ENCODE measurements around the gene CLCA2. TPM values are rescaled to one million over a fixed set of nuclear protein-coding genes. Genes with fewer than 3 reads are reported as not detected.
"Not testable (repeated sequence)": the region's sequence is repeated elsewhere in the genome, so short reads cannot be mapped to it uniquely, and the experiment has no call there.

Gene CLCA2
- total and polyA plus RNA-seq, 2 donors (not counting 1 experiment from before 2014, with no cell fraction given) = not detected

GRCh38 chr1:86500714-86501113 lies 76.7 kb downstream of the CLCA2 start:
- Histone ChIP-seq H3K9me3 (ENCODE audit: control extremely low read depth in 1 of 3, control insufficient read depth in 2 of 3, insufficient read depth in 1 of 3, low read length in 2 of 3) (no peaks in the 10 kb centered on the region), H3K4me3 (ENCODE audit: control extremely low read depth in 1 of 5, extremely low read depth in 1 of 5, insufficient read depth in 1 of 5, low read depth in 2 of 5, low read length in 4 of 5) (no peak overlapping the region), H3K9ac (ENCODE audit: low read length) (no peak overlapping the region), H3K36me3 (replicated peaks in 1 of 2; ENCODE audit: control extremely low read depth in 1 of 2, control insufficient read depth in 1 of 2, extremely low read depth in 1 of 2, insufficient read depth in 2 of 2, low read length in 1 of 2) (no peaks in the 10 kb centered on the region), H4K20me1 (ENCODE audit: control insufficient read depth, insufficient read depth, low read length, poor library complexity, severe bottlenecking) (no peaks in the 10 kb centered on the region), H3K27me3 (replicated peaks in 1 of 4; ENCODE audit: control extremely low read depth in 1 of 4, control insufficient read depth in 3 of 4, insufficient read depth in 4 of 4, low read length in 3 of 4) (peaks cover 0 to 11% (median 4%) of the 10 kb centered on the region in 4 experiments), H3K4me2 (replicated peaks; ENCODE audit: low read depth, low read length, poor library complexity, severe bottlenecking) (no peak overlapping the region), H3K4me1 (ENCODE audit: control insufficient read depth in 2 of 2, insufficient read depth in 2 of 2, low read length in 2 of 2) (peaks cover 0 to 21% of the 10 kb centered on the region in 2 donors), H3K27ac (ENCODE audit: low read length in 2 of 2) (no peak overlapping the region), H3K79me2 (ENCODE audit: control insufficient read depth, insufficient read depth, low read length) (no peaks in the 10 kb centered on the region), H2AFZ (ENCODE audit: insufficient read depth, low read depth, low read length, poor library complexity, severe bottlenecking) (peak overlapping the region; percentile 5)
- Mint-ChIP-seq H3K4me3 (no peak overlapping the region), H3K9me3 (ENCODE audit: insufficient read depth) (no peaks in the 10 kb centered on the region), H3K27ac (no peak overlapping the region), H3K4me1 (peaks cover 8% of the 10 kb centered on the region), H3K27me3 (peaks cover 36% of the 10 kb centered on the region)
- ATAC-seq (ENCODE audit: low read depth) (no peak), DNase-seq (no peak)
- CTCF ChIA-PET = interaction anchor here (0.7 to 5.4 kb wide), 27 partner anchors 9 to 776 kb away, joined by 3 to 48 read pairs (median 5); partner anchors contain the start of gene ODF2L
- POLR2A ChIA-PET = no interaction called here
- 88% methylated on average over 2 of the region's 2 CpGs for WGBS (ENCODE audit: insufficient coverage)
- TF ChIP-seq EZH2 (IDR thresholded peaks at IDR 0.05; ENCODE audit: borderline replicate concordance, insufficient read depth, low read depth, low read length, poor library complexity, severe bottlenecking) (no peak), CTCF (IDR thresholded peaks at IDR 0.05) (no peak)
- intact Hi-C loops (cut with micrococcal nuclease) = loop anchor here (1.0 to 5.0 kb wide), 3 partner anchors 116 to 332 kb away; partner anchors contain the start of gene SH3GLB1

GRCh38 chr1:86502125-86502646 lies 78.2 kb downstream of the CLCA2 start:
- Histone ChIP-seq H3K4me1 (ENCODE audit: control insufficient read depth in 2 of 2, insufficient read depth in 2 of 2, low read length in 2 of 2) (peaks cover 0 to 21% of the 10 kb centered on the region in 2 donors), H3K9ac (ENCODE audit: low read length) (peak overlapping the region; percentile 40), H3K4me3 (ENCODE audit: control extremely low read depth in 1 of 5, extremely low read depth in 1 of 5, insufficient read depth in 1 of 5, low read depth in 2 of 5, low read length in 4 of 5) (peak overlapping the region; percentile 11 to 55 (median 48)), H2AFZ (ENCODE audit: insufficient read depth, low read depth, low read length, poor library complexity, severe bottlenecking) (peak overlapping the region; percentile 5), H3K4me2 (replicated peaks; ENCODE audit: low read depth, low read length, poor library complexity, severe bottlenecking) (peak overlapping the region; percentile 42), H3K27me3 (replicated peaks in 1 of 4; ENCODE audit: control extremely low read depth in 1 of 4, control insufficient read depth in 3 of 4, insufficient read depth in 4 of 4, low read length in 3 of 4) (peaks cover 0 to 11% (median 4%) of the 10 kb centered on the region in 4 experiments)
- H3K27ac ChIP-seq (ENCODE audit: low read length in 2 of 2); H3K9me3 ChIP-seq (ENCODE audit: control extremely low read depth in 1 of 3, control insufficient read depth in 2 of 3, insufficient read depth in 1 of 3, low read length in 2 of 3); H3K9me3 Mint-ChIP-seq (ENCODE audit: insufficient read depth); H3K79me2 ChIP-seq (ENCODE audit: control insufficient read depth, insufficient read depth, low read length); H4K20me1 ChIP-seq (ENCODE audit: control insufficient read depth, insufficient read depth, low read length, poor library complexity, severe bottlenecking); H3K36me3 ChIP-seq (replicated peaks in 1 of 2; ENCODE audit: control extremely low read depth in 1 of 2, control insufficient read depth in 1 of 2, extremely low read depth in 1 of 2, insufficient read depth in 2 of 2, low read length in 1 of 2); H3K4me1 Mint-ChIP-seq; POLR2A ChIA-PET: not testable (repeated sequence)
- WGBS (ENCODE audit: insufficient coverage) = 49% methylated on average over 12 of the region's 16 CpGs
- peak overlapping the region; percentile 68 for H3K4me3 Mint-ChIP-seq
- peak; percentile 55 for ATAC-seq (ENCODE audit: low read depth)
- peak; percentile 65 for TF ChIP-seq CTCF (IDR thresholded peaks at IDR 0.05)
- peak overlapping the region; percentile 37 for H3K27ac Mint-ChIP-seq
- CTCF ChIA-PET = interaction anchor here (0.5 to 5.4 kb wide), 28 partner anchors 9 to 257 kb away, joined by 3 to 48 read pairs (median 4); partner anchors contain the start of genes CLCA1, ODF2L and SH3GLB1
- intact Hi-C loops (cut with micrococcal nuclease) = loop anchor here (1.0 to 5.0 kb wide), 2 partner anchors 122 to 330 kb away; no protein-coding TSS in a partner anchor
- H3K27me3 Mint-ChIP-seq = peaks cover 27% of the 10 kb centered on the region
- peak; percentile 70 for DNase-seq

Measured in B cell (primary cell).